ENCODE data around the gene OR52E6. TPM values are rescaled to one million over a fixed set of nuclear protein-coding genes. Genes with fewer than 3 reads are reported as not detected.

The OR52E6 gene
- total RNA-seq, 1 experiment from 2014 or later: not detected

DNA sequence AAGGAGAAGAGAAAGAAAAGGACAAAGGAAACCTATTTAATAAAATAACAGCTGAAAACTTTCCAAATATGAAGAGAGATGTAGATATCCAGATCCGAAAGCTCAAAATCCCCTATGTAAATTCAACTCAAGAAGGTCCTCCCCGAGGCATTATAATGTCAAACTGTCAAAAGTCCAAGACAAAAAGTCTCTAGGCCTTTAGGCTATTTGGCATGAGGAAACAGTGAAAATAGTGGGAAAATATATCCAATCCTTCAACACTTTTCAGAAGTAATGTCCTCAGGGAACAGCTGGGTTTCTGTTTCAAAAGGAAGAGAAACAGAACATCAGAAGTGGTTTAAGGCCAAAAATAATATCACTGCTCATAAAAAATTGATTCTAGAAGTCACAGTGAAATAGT lies 36.9 kb upstream of the OR52E6 start:
- POLR2A ChIA-PET: no interaction called here
- Mint-ChIP-seq H3K36me3 (no peaks in the 10 kb centered on the region), H3K27ac (no peak overlapping the region), H3K4me3 (no peak overlapping the region), H3K9me3 (peaks cover 12% of the 10 kb centered on the region), H3K27me3 (ENCODE audit: low read depth) (no peaks in the 10 kb centered on the region; the same call in 1 of the 2 replicates), H3K4me1 (no peaks in the 10 kb centered on the region)
- CTCF ChIA-PET: no interaction called here
- TF ChIP-seq ZNF138 (CRISPR knock-in tag; conservative IDR thresholded peaks at IDR 0.05): no peak
- no peak for ATAC-seq
- no peak for DNase-seq (ENCODE audit: low spot score)

DNA sequence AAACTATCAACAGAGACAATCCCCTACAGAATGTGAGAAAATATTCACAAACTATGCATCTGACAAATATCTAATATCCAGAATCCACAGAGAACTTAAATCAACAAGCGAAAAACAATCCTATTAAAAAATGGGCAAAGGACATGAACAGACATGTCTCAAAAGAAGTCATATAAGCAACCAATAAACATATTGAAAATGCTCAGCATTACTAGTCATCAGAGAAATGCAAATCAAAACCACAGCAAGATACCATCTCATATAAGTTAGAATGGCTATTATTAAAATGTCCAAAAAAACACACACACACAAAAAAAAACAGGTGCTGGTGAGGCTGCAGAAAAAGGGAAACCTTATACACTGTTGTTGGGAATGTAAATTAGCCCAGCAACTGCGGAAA lies 24.1 kb upstream of the OR52E6 start:
- no peak for TF ChIP-seq SP1 (CRISPR knock-in tag; conservative IDR thresholded peaks at IDR 0.05)

DNA sequence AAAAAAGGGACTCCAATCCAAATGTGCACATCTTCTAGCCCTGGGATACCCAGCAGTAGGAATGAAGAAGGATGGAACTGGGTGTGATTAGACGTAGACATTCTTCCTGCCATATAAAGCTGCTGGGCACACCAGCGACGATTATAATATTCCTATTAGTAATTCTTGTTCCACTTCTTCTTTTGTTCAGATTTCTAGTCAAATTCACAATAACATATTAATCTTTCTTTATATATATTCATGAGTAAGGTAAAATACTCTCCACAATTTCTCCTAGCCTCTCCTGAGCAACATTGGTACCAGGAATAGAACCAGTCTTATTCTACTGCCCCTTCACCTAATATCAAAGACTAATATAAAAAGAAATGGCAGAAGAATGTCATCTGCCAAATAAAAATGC lies 15.9 kb upstream of the OR52E6 start, which contains the start of gene OR52E8:
Gene OR52E8 (minus strand): TSS at position 101 of the 400 bp plus-strand sequence. CDS start 0 bp downstream, at position 101.
- ATAC-seq: no peak
- ChIA-PET POLR2A (no interaction called here), CTCF (no interaction called here)
- Mint-ChIP-seq H3K4me3 (no peak within 1 kb of the TSS), H3K27ac (no peak within 1 kb of the TSS), H3K27me3 (ENCODE audit: low read depth) (peaks cover 5% of the 10 kb centered on the region; the same call in 1 of the 2 replicates), H3K4me1 (no peaks in the 10 kb centered on the region), H3K36me3 (no peaks in the 10 kb centered on the region), H3K9me3 (peaks cover 14% of the 10 kb centered on the region)
- no peak for DNase-seq (ENCODE audit: low spot score)
- TF ChIP-seq RORB (CRISPR knock-in tag; IDR thresholded peaks at IDR 0.05) (no peak), FOXP1 (CRISPR knock-in tag; IDR thresholded peaks at IDR 0.05; ENCODE audit: borderline replicate concordance) (no peak), IRF2 (CRISPR knock-in tag; IDR thresholded peaks at IDR 0.05; ENCODE audit: borderline replicate concordance, low read depth) (no peak), ZNF219 (CRISPR knock-in tag; IDR thresholded peaks at IDR 0.05; ENCODE audit: borderline replicate concordance) (no peak)
- TF ChIP-seq, protein P1, sequence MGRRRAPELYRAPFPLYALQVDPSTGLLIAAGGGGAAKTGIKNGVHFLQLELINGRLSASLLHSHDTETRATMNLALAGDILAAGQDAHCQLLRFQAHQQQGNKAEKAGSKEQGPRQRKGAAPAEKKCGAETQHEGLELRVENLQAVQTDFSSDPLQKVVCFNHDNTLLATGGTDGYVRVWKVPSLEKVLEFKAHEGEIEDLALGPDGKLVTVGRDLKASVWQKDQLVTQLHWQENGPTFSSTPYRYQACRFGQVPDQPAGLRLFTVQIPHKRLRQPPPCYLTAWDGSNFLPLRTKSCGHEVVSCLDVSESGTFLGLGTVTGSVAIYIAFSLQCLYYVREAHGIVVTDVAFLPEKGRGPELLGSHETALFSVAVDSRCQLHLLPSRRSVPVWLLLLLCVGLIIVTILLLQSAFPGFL (CRISPR knock-in tag; IDR thresholded peaks at IDR 0.05; ENCODE audit: borderline replicate concordance): no peak

More for the DNA sequence above, 24.1 kb upstream of the OR52E6 start:
- Mint-ChIP-seq H3K27ac (no peak overlapping the region), H3K9me3 (peaks cover 18% of the 10 kb centered on the region), H3K36me3 (peaks cover 5% of the 10 kb centered on the region; the same call in 1 of the 2 replicates), H3K4me1 (no peaks in the 10 kb centered on the region), H3K4me3 (no peak overlapping the region), H3K27me3 (ENCODE audit: low read depth) (no peaks in the 10 kb centered on the region)
- ChIA-PET CTCF (interaction anchor here (0.6 kb wide), 1 partner anchor 54 kb away, joined by 3 read pairs; no protein-coding TSS in a partner anchor), POLR2A (no interaction called here)
- DNase-seq (ENCODE audit: low spot score): no peak
- ATAC-seq: no peak

DNA sequence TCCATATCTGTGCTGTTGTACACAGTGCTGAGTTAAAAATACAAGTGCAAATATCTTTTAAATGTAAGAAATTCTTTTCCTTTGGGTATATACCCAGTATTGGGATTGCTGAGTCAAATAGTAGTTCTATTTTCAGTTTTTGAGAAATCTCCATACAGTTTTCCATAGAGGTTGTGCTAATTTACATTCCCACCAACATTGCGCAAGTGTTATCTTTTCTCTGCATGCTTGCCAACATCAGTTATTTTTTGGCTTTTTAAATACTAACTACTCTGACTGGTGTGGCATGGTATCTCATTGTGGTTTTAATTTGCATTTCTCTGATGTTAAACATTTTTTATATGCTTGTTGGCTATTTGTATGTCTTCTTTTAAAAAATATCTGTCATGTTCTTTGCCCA lies 9.3 kb upstream of the OR52E6 start:
- no peak for DNase-seq (ENCODE audit: low spot score)
- H3K9me3 Mint-ChIP-seq: peaks cover 16% of the 10 kb centered on the region
- ATAC-seq: no peak
- H3K27me3 Mint-ChIP-seq (ENCODE audit: low read depth): peaks cover 2% of the 10 kb centered on the region; the same call in 1 of the 2 replicates
- H3K4me3 Mint-ChIP-seq: no peak overlapping the region
- no peak overlapping the region for H3K27ac Mint-ChIP-seq
- ChIA-PET POLR2A (no interaction called here), CTCF (no interaction called here)
- no peaks in the 10 kb centered on the region for H3K36me3 Mint-ChIP-seq
- TF ChIP-seq, protein P2, sequence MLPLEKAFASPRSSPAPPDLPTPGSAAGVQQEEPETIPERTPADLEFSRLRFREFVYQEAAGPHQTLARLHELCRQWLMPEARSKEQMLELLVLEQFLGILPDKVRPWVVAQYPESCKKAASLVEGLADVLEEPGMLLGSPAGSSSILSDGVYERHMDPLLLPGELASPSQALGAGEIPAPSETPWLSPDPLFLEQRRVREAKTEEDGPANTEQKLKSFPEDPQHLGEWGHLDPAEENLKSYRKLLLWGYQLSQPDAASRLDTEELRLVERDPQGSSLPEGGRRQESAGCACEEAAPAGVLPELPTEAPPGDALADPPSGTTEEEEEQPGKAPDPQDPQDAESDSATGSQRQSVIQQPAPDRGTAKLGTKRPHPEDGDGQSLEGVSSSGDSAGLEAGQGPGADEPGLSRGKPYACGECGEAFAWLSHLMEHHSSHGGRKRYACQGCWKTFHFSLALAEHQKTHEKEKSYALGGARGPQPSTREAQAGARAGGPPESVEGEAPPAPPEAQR (CRISPR knock-in tag; IDR thresholded peaks at IDR 0.05): no peak
- TF ChIP-seq ZNF121 (CRISPR knock-in tag; IDR thresholded peaks at IDR 0.05): no peak
- no peak for TF ChIP-seq ZNF263 (CRISPR knock-in tag; IDR thresholded peaks at IDR 0.05; ENCODE audit: low read depth)
- TF ChIP-seq, protein P3, sequence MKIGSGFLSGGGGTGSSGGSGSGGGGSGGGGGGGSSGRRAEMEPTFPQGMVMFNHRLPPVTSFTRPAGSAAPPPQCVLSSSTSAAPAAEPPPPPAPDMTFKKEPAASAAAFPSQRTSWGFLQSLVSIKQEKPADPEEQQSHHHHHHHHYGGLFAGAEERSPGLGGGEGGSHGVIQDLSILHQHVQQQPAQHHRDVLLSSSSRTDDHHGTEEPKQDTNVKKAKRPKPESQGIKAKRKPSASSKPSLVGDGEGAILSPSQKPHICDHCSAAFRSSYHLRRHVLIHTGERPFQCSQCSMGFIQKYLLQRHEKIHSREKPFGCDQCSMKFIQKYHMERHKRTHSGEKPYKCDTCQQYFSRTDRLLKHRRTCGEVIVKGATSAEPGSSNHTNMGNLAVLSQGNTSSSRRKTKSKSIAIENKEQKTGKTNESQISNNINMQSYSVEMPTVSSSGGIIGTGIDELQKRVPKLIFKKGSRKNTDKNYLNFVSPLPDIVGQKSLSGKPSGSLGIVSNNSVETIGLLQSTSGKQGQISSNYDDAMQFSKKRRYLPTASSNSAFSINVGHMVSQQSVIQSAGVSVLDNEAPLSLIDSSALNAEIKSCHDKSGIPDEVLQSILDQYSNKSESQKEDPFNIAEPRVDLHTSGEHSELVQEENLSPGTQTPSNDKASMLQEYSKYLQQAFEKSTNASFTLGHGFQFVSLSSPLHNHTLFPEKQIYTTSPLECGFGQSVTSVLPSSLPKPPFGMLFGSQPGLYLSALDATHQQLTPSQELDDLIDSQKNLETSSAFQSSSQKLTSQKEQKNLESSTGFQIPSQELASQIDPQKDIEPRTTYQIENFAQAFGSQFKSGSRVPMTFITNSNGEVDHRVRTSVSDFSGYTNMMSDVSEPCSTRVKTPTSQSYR (CRISPR knock-in tag; IDR thresholded peaks at IDR 0.05): no peak
- H3K4me1 Mint-ChIP-seq: no peaks in the 10 kb centered on the region

DNA sequence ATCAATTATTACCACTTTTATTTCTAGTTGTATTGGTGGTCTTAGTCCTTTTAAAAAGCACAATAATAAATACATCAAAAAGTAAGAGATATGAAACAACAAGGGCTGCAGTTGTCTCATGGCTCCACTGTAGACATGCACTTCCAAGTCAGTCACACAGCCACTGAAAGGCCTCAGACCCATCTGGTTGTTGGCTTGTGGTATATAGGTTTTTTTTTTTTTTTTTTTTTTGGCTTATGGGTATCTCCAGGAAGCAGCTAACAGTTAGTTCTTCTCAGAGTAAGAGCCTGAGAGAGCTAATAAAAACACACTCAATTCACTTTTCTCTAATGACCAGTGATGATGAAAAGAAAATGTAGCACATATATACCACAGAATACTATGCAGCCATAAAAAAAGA lies 6.0 kb upstream of the OR52E6 start:
- TF ChIP-seq SP1 (CRISPR knock-in tag; conservative IDR thresholded peaks at IDR 0.05) (no peak), ZNF317 (CRISPR knock-in tag; IDR thresholded peaks at IDR 0.05; ENCODE audit: borderline replicate concordance, low read depth) (no peak), NR1H2 (CRISPR knock-in tag; IDR thresholded peaks at IDR 0.05) (no peak), TCF7 (CRISPR knock-in tag; IDR thresholded peaks at IDR 0.05; ENCODE audit: low read depth) (no peak), ESRRA (CRISPR knock-in tag; IDR thresholded peaks at IDR 0.05; ENCODE audit: borderline replicate concordance) (no peak), ZNF671 (CRISPR knock-in tag; IDR thresholded peaks at IDR 0.05) (no peak), NR3C1 (CRISPR knock-in tag; conservative IDR thresholded peaks at IDR 0.05; ENCODE audit: low read depth) (no peak), MYBL2 (CRISPR knock-in tag; IDR thresholded peaks at IDR 0.05) (no peak), ZNF232 (CRISPR knock-in tag; IDR thresholded peaks at IDR 0.05) (no peak)
- TF ChIP-seq, protein P2 (CRISPR knock-in tag; IDR thresholded peaks at IDR 0.05): no peak
- DNase-seq (ENCODE audit: low spot score) (no peak), ATAC-seq (no peak)
- no peak overlapping the region for H3K4me3 Mint-ChIP-seq
- H3K9me3 Mint-ChIP-seq: peaks cover 4% of the 10 kb centered on the region; the same call in 1 of the 2 replicates
- no peaks in the 10 kb centered on the region for H3K36me3 Mint-ChIP-seq
- POLR2A ChIA-PET: no interaction called here
- no peak overlapping the region for H3K27ac Mint-ChIP-seq
- CTCF ChIA-PET: interaction anchor here (0.6 kb wide), 1 partner anchor 11 kb away, joined by 3 read pairs; no protein-coding TSS in a partner anchor
- H3K27me3 Mint-ChIP-seq (ENCODE audit: low read depth): no peaks in the 10 kb centered on the region
- no peaks in the 10 kb centered on the region for H3K4me1 Mint-ChIP-seq

All from WTC11 (cell line).